Transverse colon (tissue), 3 donors: ENCODE measurements around the gene ATP2A1.

Experiments
- CTCF ChIP-seq, 5 experiments: fragments of 200-600 bp in 3 of 5; fragments of 450-650 bp in 2 of 5; sonication (generic) in 3 of 5; IDR thresholded peaks; 1 replicate in 2 of 5; 2 replicates in 3 of 5; pipeline ENCODE4 v1.5.1; 2016 to 2017; ENCODE audit warnings: antibody characterized with exemption in 5 of 5, inconsistent platforms in 3 of 5, mild to moderate bottlenecking in 2 of 5, moderate library complexity in 1 of 5
- POLR2A ChIP-seq: fragments of 450-650 bp; IDR thresholded peaks from one replicate; pipeline ENCODE4 v1.6.1; 2016; ENCODE audit warnings: antibody characterized with exemption, mild to moderate bottlenecking, moderate library complexity

- no peak for TF ChIP-seq CTCF (IDR thresholded peaks at IDR 0.05)
- no peak for TF ChIP-seq POLR2A
Measured at GRCh38 chr16:28903344-28904042, 25.2 kb downstream of the ATP2A1 start.
